Right cardiac atrium (tissue), 5 donors: ENCODE measurements around the gene GFM1. TPM values are rescaled to one million over a fixed set of nuclear protein-coding genes. Genes with fewer than 3 reads are reported as not detected.

Source experiments
- ATAC-seq, 2 donors: fragments of 200-7000 bp; cut with Tn5 transposase; one replicate each; pipeline versions ENCODE4 v1.8.0 to v1.9.1; 2020; ENCODE audit warnings: moderate library complexity in 2 of 2, mild to moderate bottlenecking in 1 of 2
- DNase-seq, 3 donors: peaks; one replicate each; pipeline ENCODE4 v3.0.0-alpha.2; 2020
- H3K27ac ChIP-seq: one replicate; pipeline ENCODE4 v1.5.1; 2013; ENCODE audit warnings: mild to moderate bottlenecking, low read length, control low read depth, moderate library complexity
- H3K27me3 ChIP-seq: one replicate; pipeline ENCODE4 v1.6.1; 2013; ENCODE audit not compliant: control insufficient read depth, insufficient read depth
- H3K4me1 ChIP-seq: one replicate; pipeline ENCODE4 v1.6.1; 2013; ENCODE audit warnings: low read length; ENCODE audit not compliant: control insufficient read depth, insufficient read depth
- H3K4me3 ChIP-seq: one replicate; pipeline ENCODE4 v1.5.1; 2013; ENCODE audit warnings: low read length, control low read depth
- H3K9me3 ChIP-seq: one replicate; pipeline ENCODE4 v1.6.1; 2013; ENCODE audit warnings: low read length; ENCODE audit not compliant: control insufficient read depth
- WGBS: extraction: QIAGEN DNeasy Blood & Tissue Kit; methylation state at CpG from one replicate; pipeline ENCODE4 v1.1.7; 2013; 5-methylcytosine and 5-hydroxymethylcytosine counted together
- intact Hi-C, 4 donors: fragments of 100-400 bp; cut with DNase I; formaldehyde crosslinking; loops; one replicate each; pipeline versions ENCODE4 v1.11.0 to v1.14.0; 2022 to 2023
- polyA plus RNA-seq: library from polyadenylated mRNA; stranded (reverse); fragments of 200-250 nt; gene quantifications from one replicate; pipeline ENCODE4 v1.2.3, GENCODE V29; 2013
- total RNA-seq, 4 donors: library from RNA; stranded (reverse); fragmentation: NEBNext Ultra II Directional; extraction: Animal tissue kit (Norgen Biotek cat#: 25700); gene quantifications; one replicate each; pipeline ENCODE4 v1.2.1, GENCODE V29; 2021
- donor health status: healthy with polysubstance abuse.
- donor health status: DM: no; HTN: yes; CAD: no.
- donor health status: DM: no; HTN: no; CAD: no.
- donor health status: DM: no; HTN: yes; CAD: no; lungs with severe emphysema.
- donor health status: DM: yes; HTN: yes; CAD: no.

Gene GFM1
- total and polyA plus RNA-seq, 5 donors: 25.2 to 51.0 (median 46.2) TPM

- no peaks in the 10 kb centered on the region for H3K27me3 ChIP-seq
- ATAC-seq (no peak), DNase-seq (no peak)
- no peaks in the 10 kb centered on the region for H3K9me3 ChIP-seq
- intact Hi-C loops: no loop called here
- H3K4me3 ChIP-seq: no peak overlapping the region
- WGBS: 84% methylated on average over 9 of the region's 9 CpGs
- no peaks in the 10 kb centered on the region for H3K4me1 ChIP-seq
- no peak overlapping the region for H3K27ac ChIP-seq
Observed at GRCh38 chr3:158737976-158738615, 93.8 kb downstream of the GFM1 start.

- Histone ChIP-seq H3K27ac (no peak overlapping the region), H3K9me3 (no peaks in the 10 kb centered on the region), H3K4me3 (no peak overlapping the region), H3K4me1 (no peaks in the 10 kb centered on the region), H3K27me3 (no peaks in the 10 kb centered on the region)
- DNase-seq: no peak
- 94% methylated on average over 6 of the region's 6 CpGs for WGBS
- ATAC-seq: no peak
- intact Hi-C loops: no loop called here
Observed at GRCh38 chr3:158738653-158739052, 94.3 kb downstream of the GFM1 start.

- DNase-seq: no peak
- Histone ChIP-seq H3K4me1 (no peaks in the 10 kb centered on the region), H3K9me3 (no peaks in the 10 kb centered on the region), H3K27ac (no peak overlapping the region), H3K4me3 (no peak overlapping the region), H3K27me3 (no peaks in the 10 kb centered on the region)
- WGBS: 77% methylated on average over 4 of the region's 4 CpGs
- ATAC-seq: peak in 1 of 2 donors; percentile 8
- intact Hi-C loops: no loop called here
Observed at GRCh38 chr3:158739078-158739477, 94.8 kb downstream of the GFM1 start.

GRCh38 chr3:158739661-158740060 lies 95.3 kb downstream of the GFM1 start:
- Histone ChIP-seq H3K27ac (no peak overlapping the region), H3K4me1 (no peaks in the 10 kb centered on the region), H3K27me3 (no peaks in the 10 kb centered on the region), H3K9me3 (no peaks in the 10 kb centered on the region), H3K4me3 (no peak overlapping the region)
- no peak for DNase-seq
- ATAC-seq: no peak
- WGBS: 60% methylated on average over 3 of the region's 3 CpGs
- intact Hi-C loops: no loop called here

Other genes starting within 250 kb of the GFM1 start
- gene MLF1, start 73.3 kb upstream of the GFM1 start, total RNA-seq: 100 to 1,000 TPM; 242 to 355 (median 294) TPM
- gene MLF1, start 73.3 kb upstream of the GFM1 start, polyA plus RNA-seq: 271 TPM
- 10 to 100 TPM in 2 of 4 donors, 1 to 10 TPM in 2; 9.7 to 27.3 (median 10.6) TPM for gene LXN, start 28.1 kb downstream of the GFM1 start, total RNA-seq
- gene LXN, start 28.1 kb downstream of the GFM1 start, polyA plus RNA-seq: 10.2 TPM
- 100 to 1,000 TPM in 1 of 4 donors, 10 to 100 TPM in 3; 32.1 to 149 (median 75.0) TPM for gene RARRES1, start 87.9 kb downstream of the GFM1 start, total RNA-seq
- 25.5 TPM for gene RARRES1, start 87.9 kb downstream of the GFM1 start, polyA plus RNA-seq
- 10 to 100 TPM; 33.7 to 50.8 (median 35.5) TPM for gene MFSD1, start 157.5 kb downstream of the GFM1 start, total RNA-seq
- 21.9 TPM for gene MFSD1, start 157.5 kb downstream of the GFM1 start, polyA plus RNA-seq